Parathyroid adenoma (tissue), 2 donors: ENCODE results near the gene PIK3AP1.
A peak's percentile ranks its signal among the peaks of the same experiment; 100 is the strongest.

Experiments
- H2AFZ ChIP-seq: fragments of 300-600 bp; sonication (generic); one replicate; pipeline ENCODE4 v1.7.0; 2017; ENCODE audit warnings: antibody characterized with exemption, mild to moderate bottlenecking
- H3K27ac ChIP-seq: fragments of 300-600 bp; sonication (generic); one replicate; pipeline ENCODE4 v1.7.0; 2017
- H3K27me3 ChIP-seq: fragments of 300-600 bp; sonication (generic); one replicate; pipeline ENCODE4 v1.7.0; 2017; ENCODE audit warnings: low read length; ENCODE audit not compliant: control insufficient read depth, insufficient read depth
- H3K36me3 ChIP-seq: fragments of 300-600 bp; sonication (generic); one replicate; pipeline ENCODE4 v1.7.0; 2017; ENCODE audit warnings: low read length; ENCODE audit not compliant: control insufficient read depth, insufficient read depth
- H3K4me1 ChIP-seq: fragments of 300-600 bp; sonication (generic); one replicate; pipeline ENCODE4 v1.7.0; 2017; ENCODE audit warnings: control low read depth
- H3K4me2 ChIP-seq: fragments of 300-600 bp; sonication (generic); one replicate; pipeline ENCODE4 v1.7.0; 2017; ENCODE audit warnings: low read length
- H3K4me3 ChIP-seq: fragments of 300-600 bp; sonication (generic); one replicate; pipeline ENCODE4 v1.7.0; 2017; ENCODE audit warnings: low read depth, low read length
- H3K79me2 ChIP-seq: fragments of 300-600 bp; sonication (generic); one replicate; pipeline ENCODE4 v1.7.0; 2017; ENCODE audit warnings: control low read depth
- H3K9ac ChIP-seq: fragments of 300-600 bp; sonication (generic); one replicate; pipeline ENCODE4 v1.7.0; 2017; ENCODE audit warnings: mild to moderate bottlenecking
- H3K9me3 ChIP-seq: fragments of 300-600 bp; sonication (generic); one replicate; pipeline ENCODE4 v1.7.0; 2017; ENCODE audit warnings: low read length; ENCODE audit not compliant: control insufficient read depth
- TF ChIP-seq, protein P1 (sequence below): fragments of 300-600 bp; sonication (generic); IDR thresholded peaks from one replicate; pipeline ENCODE4 v1.7.0; 2017; ENCODE audit warnings: antibody characterized with exemption, mild to moderate bottlenecking
- donor health status: primary hyperparathyroidism.

PIK3AP1 gene

DNA sequence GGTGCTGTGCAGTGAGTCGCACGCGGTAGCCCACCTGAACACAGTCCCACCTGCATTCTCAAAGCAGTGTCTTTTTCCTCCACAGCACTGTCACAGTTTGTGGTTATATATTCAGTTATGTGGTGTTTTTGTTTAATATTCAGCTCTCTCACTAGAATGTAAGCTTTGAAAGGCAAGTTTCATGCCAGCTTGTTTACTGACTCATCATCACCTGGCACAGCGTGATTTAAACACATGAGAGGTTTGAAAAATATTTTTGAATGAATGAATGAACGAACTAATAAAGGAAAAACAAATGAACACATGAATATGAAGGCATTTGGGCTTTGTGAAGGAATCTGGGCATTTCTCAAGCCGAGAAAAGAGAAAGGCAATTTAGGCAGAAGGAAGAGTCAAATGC is 81.6 kb downstream of the PIK3AP1 start:
- TF ChIP-seq, protein P1, sequence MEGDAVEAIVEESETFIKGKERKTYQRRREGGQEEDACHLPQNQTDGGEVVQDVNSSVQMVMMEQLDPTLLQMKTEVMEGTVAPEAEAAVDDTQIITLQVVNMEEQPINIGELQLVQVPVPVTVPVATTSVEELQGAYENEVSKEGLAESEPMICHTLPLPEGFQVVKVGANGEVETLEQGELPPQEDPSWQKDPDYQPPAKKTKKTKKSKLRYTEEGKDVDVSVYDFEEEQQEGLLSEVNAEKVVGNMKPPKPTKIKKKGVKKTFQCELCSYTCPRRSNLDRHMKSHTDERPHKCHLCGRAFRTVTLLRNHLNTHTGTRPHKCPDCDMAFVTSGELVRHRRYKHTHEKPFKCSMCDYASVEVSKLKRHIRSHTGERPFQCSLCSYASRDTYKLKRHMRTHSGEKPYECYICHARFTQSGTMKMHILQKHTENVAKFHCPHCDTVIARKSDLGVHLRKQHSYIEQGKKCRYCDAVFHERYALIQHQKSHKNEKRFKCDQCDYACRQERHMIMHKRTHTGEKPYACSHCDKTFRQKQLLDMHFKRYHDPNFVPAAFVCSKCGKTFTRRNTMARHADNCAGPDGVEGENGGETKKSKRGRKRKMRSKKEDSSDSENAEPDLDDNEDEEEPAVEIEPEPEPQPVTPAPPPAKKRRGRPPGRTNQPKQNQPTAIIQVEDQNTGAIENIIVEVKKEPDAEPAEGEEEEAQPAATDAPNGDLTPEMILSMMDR: no peak

DNA sequence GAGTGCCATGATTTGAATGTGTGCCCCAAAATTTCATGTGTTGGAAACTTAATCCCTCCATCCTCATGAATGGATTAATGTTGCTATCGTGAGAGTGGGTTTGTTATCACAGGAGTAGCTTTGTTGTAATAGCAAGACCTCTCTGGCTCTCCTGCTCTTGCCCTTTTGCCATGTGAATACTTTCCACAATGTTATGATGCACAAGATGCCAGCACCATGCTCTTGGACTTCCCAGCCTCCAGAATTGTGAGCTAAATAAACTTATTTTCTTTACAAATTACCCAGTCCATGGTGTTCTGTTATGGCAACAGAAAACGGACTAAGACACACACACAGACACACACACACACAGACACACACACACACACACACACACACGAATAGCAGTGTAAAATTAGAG is 82.2 kb downstream of the PIK3AP1 start:
- Histone ChIP-seq H3K36me3 (no peaks in the 10 kb centered on the region), H3K27me3 (no peaks in the 10 kb centered on the region), H3K4me3 (no peak overlapping the region), H3K4me1 (no peaks in the 10 kb centered on the region), H3K27ac (no peak overlapping the region), H3K4me2 (no peak overlapping the region), H2AFZ (no peak overlapping the region), H3K79me2 (no peaks in the 10 kb centered on the region), H3K9me3 (no peaks in the 10 kb centered on the region), H3K9ac (no peak overlapping the region)
- TF ChIP-seq, protein P1: no peak

More for the DNA sequence above, 81.6 kb downstream of the PIK3AP1 start:
- Histone ChIP-seq H3K27ac (no peak overlapping the region), H3K79me2 (no peaks in the 10 kb centered on the region), H3K4me1 (no peaks in the 10 kb centered on the region), H3K9me3 (no peaks in the 10 kb centered on the region), H3K27me3 (no peaks in the 10 kb centered on the region), H3K4me2 (no peak overlapping the region), H2AFZ (no peak overlapping the region), H3K36me3 (no peaks in the 10 kb centered on the region), H3K9ac (no peak overlapping the region), H3K4me3 (no peak overlapping the region)

DNA sequence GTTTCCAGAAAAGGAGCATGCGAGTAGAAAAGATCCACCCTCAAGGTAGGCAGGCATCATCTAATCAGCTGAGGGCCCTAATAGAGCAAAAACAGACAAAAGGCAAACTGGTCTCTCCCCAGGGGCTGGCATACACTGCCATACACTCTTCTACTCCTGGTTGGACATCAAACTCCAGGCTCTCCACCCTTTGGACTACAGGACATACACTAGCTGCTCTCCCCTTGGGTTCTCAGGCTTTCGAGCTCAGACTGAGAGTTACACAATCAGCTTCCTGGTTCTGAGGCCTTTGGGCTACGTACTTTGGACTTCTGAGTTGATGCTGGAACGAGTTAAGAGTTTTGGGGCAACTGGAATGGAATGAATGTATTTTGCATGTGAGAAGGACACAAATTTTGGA is 82.6 kb downstream of the PIK3AP1 start:
- Histone ChIP-seq H3K4me1 (peaks cover 2% of the 10 kb centered on the region), H3K27ac (no peak overlapping the region), H3K4me3 (no peak overlapping the region), H3K9me3 (no peaks in the 10 kb centered on the region), H2AFZ (no peak overlapping the region), H3K36me3 (no peaks in the 10 kb centered on the region), H3K79me2 (no peaks in the 10 kb centered on the region), H3K27me3 (no peaks in the 10 kb centered on the region), H3K4me2 (no peak overlapping the region), H3K9ac (no peak overlapping the region)
- TF ChIP-seq, protein P1: no peak

DNA sequence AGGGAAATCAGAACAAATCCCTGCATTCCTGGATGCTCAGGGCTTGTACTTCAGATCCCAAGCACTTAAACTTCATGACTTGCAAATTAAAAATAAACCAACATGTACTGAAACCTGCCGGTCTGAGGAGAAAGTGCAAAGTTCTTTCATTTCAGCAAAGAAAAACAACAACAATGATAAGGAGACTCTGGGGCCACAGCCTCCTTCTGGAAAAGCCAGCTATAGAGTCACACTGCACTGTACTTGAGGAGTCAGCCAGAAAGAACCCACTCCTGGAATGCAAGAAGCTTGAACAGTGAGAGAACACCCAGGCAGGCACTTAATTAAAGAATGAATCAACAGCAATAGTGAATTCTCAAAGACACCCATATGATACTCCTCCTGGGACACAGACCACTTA is 83.8 kb downstream of the PIK3AP1 start:
- H3K79me2 ChIP-seq: no peaks in the 10 kb centered on the region
- H3K27ac ChIP-seq: no peak overlapping the region
- peaks cover 2% of the 10 kb centered on the region for H3K4me1 ChIP-seq
- TF ChIP-seq, protein P1: no peak
- H3K36me3 ChIP-seq: no peaks in the 10 kb centered on the region
- H3K4me3 ChIP-seq: no peak overlapping the region
- H2AFZ ChIP-seq: no peak overlapping the region
- H3K4me2 ChIP-seq: no peak overlapping the region
- no peaks in the 10 kb centered on the region for H3K27me3 ChIP-seq
- no peaks in the 10 kb centered on the region for H3K9me3 ChIP-seq
- no peak overlapping the region for H3K9ac ChIP-seq

DNA sequence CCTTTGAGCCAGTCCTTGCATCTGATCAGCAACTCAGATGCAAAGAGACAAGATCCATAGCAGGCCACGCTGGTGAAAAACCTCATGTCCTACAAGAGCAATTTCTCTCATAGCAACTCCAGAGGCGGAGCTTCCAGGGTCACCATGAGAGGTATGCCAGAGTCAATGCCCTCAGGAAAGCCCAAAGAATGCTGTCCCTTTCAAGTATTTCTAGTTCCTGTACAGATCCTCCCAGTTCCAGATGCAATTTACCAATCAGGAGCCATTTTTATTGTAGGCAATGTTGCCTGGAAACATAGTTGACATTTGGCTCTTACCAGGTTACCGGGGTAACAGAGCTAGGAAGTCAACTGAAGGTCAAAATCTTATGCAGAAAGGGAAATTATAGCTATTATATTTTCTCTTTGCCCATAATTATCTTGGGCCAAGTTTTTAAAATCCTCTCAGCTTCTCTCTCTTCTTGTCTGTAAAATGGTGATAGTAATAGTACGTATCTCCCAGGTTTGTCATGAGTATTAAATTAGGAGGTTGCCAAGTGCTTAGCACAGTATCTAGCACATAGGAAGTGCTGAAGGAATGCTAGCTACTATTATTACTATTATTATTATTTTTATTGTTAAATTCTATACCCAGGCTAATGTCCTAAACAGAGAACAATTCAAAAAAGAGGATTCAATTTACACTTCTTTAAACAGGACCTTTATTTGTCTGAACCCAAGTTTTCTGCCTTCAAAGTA is 87.2 kb downstream of the PIK3AP1 start:
- Histone ChIP-seq H3K27me3 (no peaks in the 10 kb centered on the region), H3K27ac (no peak overlapping the region), H3K4me3 (no peak overlapping the region), H3K9me3 (no peaks in the 10 kb centered on the region), H3K36me3 (no peaks in the 10 kb centered on the region), H3K9ac (no peak overlapping the region), H3K79me2 (no peaks in the 10 kb centered on the region), H3K4me1 (peaks cover 2% of the 10 kb centered on the region), H2AFZ (peak overlapping the region; percentile 56), H3K4me2 (no peak overlapping the region)
- TF ChIP-seq, protein P1: no peak
